Measurements from ENCODE around the gene FBLN2.

- TF ChIP-seq, protein P1, sequence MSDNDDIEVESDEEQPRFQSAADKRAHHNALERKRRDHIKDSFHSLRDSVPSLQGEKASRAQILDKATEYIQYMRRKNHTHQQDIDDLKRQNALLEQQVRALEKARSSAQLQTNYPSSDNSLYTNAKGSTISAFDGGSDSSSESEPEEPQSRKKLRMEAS (IDR thresholded peaks at IDR 0.05; ENCODE audit: low read depth), result no peak
- TF ChIP-seq MXI1 (IDR thresholded peaks at IDR 0.05; ENCODE audit: low read depth, low read length) (no peak), TEAD4 (IDR thresholded peaks at IDR 0.05; ENCODE audit: borderline replicate concordance, insufficient read depth) (no peak), EZH2phosphoT487 (IDR thresholded peaks at IDR 0.05; ENCODE audit: borderline replicate concordance, low read depth) (no peak)
- TF ChIP-seq, protein P2, sequence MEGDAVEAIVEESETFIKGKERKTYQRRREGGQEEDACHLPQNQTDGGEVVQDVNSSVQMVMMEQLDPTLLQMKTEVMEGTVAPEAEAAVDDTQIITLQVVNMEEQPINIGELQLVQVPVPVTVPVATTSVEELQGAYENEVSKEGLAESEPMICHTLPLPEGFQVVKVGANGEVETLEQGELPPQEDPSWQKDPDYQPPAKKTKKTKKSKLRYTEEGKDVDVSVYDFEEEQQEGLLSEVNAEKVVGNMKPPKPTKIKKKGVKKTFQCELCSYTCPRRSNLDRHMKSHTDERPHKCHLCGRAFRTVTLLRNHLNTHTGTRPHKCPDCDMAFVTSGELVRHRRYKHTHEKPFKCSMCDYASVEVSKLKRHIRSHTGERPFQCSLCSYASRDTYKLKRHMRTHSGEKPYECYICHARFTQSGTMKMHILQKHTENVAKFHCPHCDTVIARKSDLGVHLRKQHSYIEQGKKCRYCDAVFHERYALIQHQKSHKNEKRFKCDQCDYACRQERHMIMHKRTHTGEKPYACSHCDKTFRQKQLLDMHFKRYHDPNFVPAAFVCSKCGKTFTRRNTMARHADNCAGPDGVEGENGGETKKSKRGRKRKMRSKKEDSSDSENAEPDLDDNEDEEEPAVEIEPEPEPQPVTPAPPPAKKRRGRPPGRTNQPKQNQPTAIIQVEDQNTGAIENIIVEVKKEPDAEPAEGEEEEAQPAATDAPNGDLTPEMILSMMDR (IDR thresholded peaks at IDR 0.05), result no peak
Measured at GRCh38 chr3:13512451-13512850, 36.5 kb upstream of the FBLN2 start.

All from SK-N-SH (cell line).